AG09319 (cell line): ENCODE data around the gene DSCAM.

ENCODE experiments used
- DNase-seq: peaks from one replicate; pipeline ENCODE4 v3.0.0-alpha.2; 2010; ENCODE audit warnings: low read depth; ENCODE audit errors: extremely low read depth
- CTCF ChIP-seq: IDR thresholded peaks from 2 replicates; pipeline ENCODE4 v1.5.1; 2011; ENCODE audit warnings: low read depth, mild to moderate bottlenecking, inconsistent platforms, low read length, moderate library complexity

DSCAM gene

GRCh38 chr21:40569357-40569756, 277.6 kb downstream of the DSCAM start:
- no peak for DNase-seq
- TF ChIP-seq CTCF = no peak

GRCh38 chr21:40568807-40569206, 278.2 kb downstream of the DSCAM start:
- no peak for DNase-seq

GRCh38 chr21:40567501-40567900, 279.5 kb downstream of the DSCAM start:
- no peak for TF ChIP-seq CTCF
- DNase-seq = no peak

More at GRCh38 chr21:40568807-40569206, 278.2 kb downstream of the DSCAM start:
- TF ChIP-seq CTCF = no peak

- DNase-seq = no peak
- no peak for TF ChIP-seq CTCF
Measured at GRCh38 chr21:40566486-40566885, 280.5 kb downstream of the DSCAM start.

GRCh38 chr21:40564318-40564717, 282.6 kb downstream of the DSCAM start:
- no peak for DNase-seq
- no peak for TF ChIP-seq CTCF

- TF ChIP-seq CTCF = no peak
- no peak for DNase-seq
Measured at GRCh38 chr21:40563900-40564299, 283.1 kb downstream of the DSCAM start.

GRCh38 chr21:40562242-40563002, 284.5 kb downstream of the DSCAM start:
- no peak for DNase-seq

More at GRCh38 chr21:40562242-40563002, 284.5 kb downstream of the DSCAM start:
- TF ChIP-seq CTCF = no peak
